ENCODE measurements around the gene SCNM1.

SCNM1 gene

GRCh38 chr1:151145304-151146071, 20.5 kb upstream of the SCNM1 start:
- H3K27ac ChIP-seq = no peak overlapping the region
- no peak for TF ChIP-seq FOXP2 (optimal IDR thresholded peaks at IDR 0.05; ENCODE audit: control extremely low read depth, extremely low read length, insufficient read depth)
- no peak for TF ChIP-seq EZH2 (IDR thresholded peaks at IDR 0.05)
- no peak for TF ChIP-seq POLR2AphosphoS5 (IDR thresholded peaks at IDR 0.05; ENCODE audit: borderline replicate concordance, low read depth, low read length)
- H3K36me3 ChIP-seq (ENCODE audit: insufficient read depth, low read length) = no peaks in the 10 kb centered on the region
- DNase-seq (ENCODE audit: low read depth, low spot score) = no peak
- H3K9ac ChIP-seq (ENCODE audit: insufficient read length) = peak overlapping the region; percentile 87
- H3K4me3 ChIP-seq = peak overlapping the region; percentile 93
- H3K9me3 ChIP-seq (ENCODE audit: low read depth, low read length) = no peaks in the 10 kb centered on the region

- peak overlapping the region; percentile 87 for H3K9ac ChIP-seq (ENCODE audit: insufficient read length)
These were observed 19.9 kb upstream of the SCNM1 start for GRCh38 chr1:151146072-151146411.

GRCh38 chr1:151146412-151147131, 19.4 kb upstream of the SCNM1 start, which contains the start of gene SEMA6C:
TSS of gene SEMA6C (minus strand) at chr1:151146631. CDS start at chr1:151142621, 4,010 bp downstream.
- H3K27ac ChIP-seq = no peak within 1 kb of the TSS
- H3K36me3 ChIP-seq (ENCODE audit: insufficient read depth, low read length) = no peaks in the 10 kb centered on the region
- no peaks in the 10 kb centered on the region for H3K9me3 ChIP-seq (ENCODE audit: low read depth, low read length)
- TF ChIP-seq FOXP2 (optimal IDR thresholded peaks at IDR 0.05; ENCODE audit: control extremely low read depth, extremely low read length, insufficient read depth) = no peak
- TF ChIP-seq POLR2AphosphoS5 (IDR thresholded peaks at IDR 0.05; ENCODE audit: borderline replicate concordance, low read depth, low read length) = peak; percentile 35; the same call in 1 of the 2 replicates
- TF ChIP-seq EZH2 (IDR thresholded peaks at IDR 0.05) = no peak
- DNase-seq (ENCODE audit: low read depth, low spot score) = no peak
- H3K9ac ChIP-seq (ENCODE audit: insufficient read length) = peak within 1 kb of the TSS; percentile 87
- peak within 1 kb of the TSS; percentile 93 for H3K4me3 ChIP-seq

More at GRCh38 chr1:151146072-151146411, 19.9 kb upstream of the SCNM1 start:
- DNase-seq (ENCODE audit: low read depth, low spot score) = no peak
- Histone ChIP-seq H3K9me3 (ENCODE audit: low read depth, low read length) (no peaks in the 10 kb centered on the region), H3K4me3 (peak overlapping the region; percentile 93), H3K27ac (no peak overlapping the region), H3K36me3 (ENCODE audit: insufficient read depth, low read length) (no peaks in the 10 kb centered on the region)
- TF ChIP-seq POLR2AphosphoS5 (IDR thresholded peaks at IDR 0.05; ENCODE audit: borderline replicate concordance, low read depth, low read length) = no peak
- TF ChIP-seq FOXP2 (optimal IDR thresholded peaks at IDR 0.05; ENCODE audit: control extremely low read depth, extremely low read length, insufficient read depth) = no peak
- TF ChIP-seq EZH2 (IDR thresholded peaks at IDR 0.05) = no peak

- peak overlapping the region; percentile 2 for H3K9ac ChIP-seq (ENCODE audit: insufficient read length)
These were observed 18.8 kb upstream of the SCNM1 start for GRCh38 chr1:151147132-151147503.

GRCh38 chr1:151147665-151148064, 18.3 kb upstream of the SCNM1 start:
- no peak for DNase-seq (ENCODE audit: low read depth, low spot score)
- Histone ChIP-seq H3K27ac (no peak overlapping the region), H3K36me3 (ENCODE audit: insufficient read depth, low read length) (no peaks in the 10 kb centered on the region), H3K4me3 (no peak overlapping the region), H3K9ac (ENCODE audit: insufficient read length) (peak overlapping the region; percentile 2), H3K9me3 (ENCODE audit: low read depth, low read length) (no peaks in the 10 kb centered on the region)
- TF ChIP-seq POLR2AphosphoS5 (IDR thresholded peaks at IDR 0.05; ENCODE audit: borderline replicate concordance, low read depth, low read length) = no peak
- no peak for TF ChIP-seq EZH2 (IDR thresholded peaks at IDR 0.05)
- TF ChIP-seq FOXP2 (optimal IDR thresholded peaks at IDR 0.05; ENCODE audit: control extremely low read depth, extremely low read length, insufficient read depth) = no peak

More at GRCh38 chr1:151147132-151147503, 18.8 kb upstream of the SCNM1 start:
- no peaks in the 10 kb centered on the region for H3K36me3 ChIP-seq (ENCODE audit: insufficient read depth, low read length)
- peak overlapping the region; percentile 93 for H3K4me3 ChIP-seq
- H3K27ac ChIP-seq = no peak overlapping the region
- no peak for DNase-seq (ENCODE audit: low read depth, low spot score)
- no peaks in the 10 kb centered on the region for H3K9me3 ChIP-seq (ENCODE audit: low read depth, low read length)
- TF ChIP-seq EZH2 (IDR thresholded peaks at IDR 0.05) (no peak), POLR2AphosphoS5 (IDR thresholded peaks at IDR 0.05; ENCODE audit: borderline replicate concordance, low read depth, low read length) (no peak), FOXP2 (optimal IDR thresholded peaks at IDR 0.05; ENCODE audit: control extremely low read depth, extremely low read length, insufficient read depth) (no peak)

GRCh38 chr1:151156515-151156819, 9.5 kb upstream of the SCNM1 start, which contains the start of gene TNFAIP8L2:
TSS of gene TNFAIP8L2 (plus strand) at chr1:151156649. CDS start at chr1:151158698, 2,049 bp downstream.
- Histone ChIP-seq H3K36me3 (ENCODE audit: insufficient read depth, low read length) (peaks cover 20% of the 10 kb centered on the region; the same call in 1 of the 2 replicates), H3K4me3 (no peak within 1 kb of the TSS), H3K27ac (no peak within 1 kb of the TSS), H3K9ac (ENCODE audit: insufficient read length) (no peak within 1 kb of the TSS), H3K9me3 (ENCODE audit: low read depth, low read length) (no peaks in the 10 kb centered on the region)
- TF ChIP-seq EZH2 (IDR thresholded peaks at IDR 0.05) = no peak
- no peak for TF ChIP-seq FOXP2 (optimal IDR thresholded peaks at IDR 0.05; ENCODE audit: control extremely low read depth, extremely low read length, insufficient read depth)
- no peak for TF ChIP-seq POLR2AphosphoS5 (IDR thresholded peaks at IDR 0.05; ENCODE audit: borderline replicate concordance, low read depth, low read length)
- no peak for DNase-seq (ENCODE audit: low read depth, low spot score)

- Histone ChIP-seq H3K4me3 (no peak overlapping the region), H3K9ac (ENCODE audit: insufficient read length) (no peak overlapping the region), H3K9me3 (ENCODE audit: low read depth, low read length) (no peaks in the 10 kb centered on the region), H3K27ac (no peak overlapping the region), H3K36me3 (ENCODE audit: insufficient read depth, low read length) (peaks cover 25% of the 10 kb centered on the region; the same call in 1 of the 2 replicates)
- no peak for TF ChIP-seq POLR2AphosphoS5 (IDR thresholded peaks at IDR 0.05; ENCODE audit: borderline replicate concordance, low read depth, low read length)
- DNase-seq (ENCODE audit: low read depth, low spot score) = no peak
These were observed 8.8 kb upstream of the SCNM1 start for GRCh38 chr1:151157067-151157531.

- Histone ChIP-seq H3K9ac (ENCODE audit: insufficient read length) (no peak overlapping the region), H3K27ac (no peak overlapping the region), H3K36me3 (ENCODE audit: insufficient read depth, low read length) (peaks cover 25% of the 10 kb centered on the region; the same call in 1 of the 2 replicates), H3K9me3 (ENCODE audit: low read depth, low read length) (no peaks in the 10 kb centered on the region), H3K4me3 (no peak overlapping the region)
- DNase-seq (ENCODE audit: low read depth, low spot score) = no peak
- no peak for TF ChIP-seq EZH2 (IDR thresholded peaks at IDR 0.05)
- TF ChIP-seq FOXP2 (optimal IDR thresholded peaks at IDR 0.05; ENCODE audit: control extremely low read depth, extremely low read length, insufficient read depth) = no peak
- no peak for TF ChIP-seq POLR2AphosphoS5 (IDR thresholded peaks at IDR 0.05; ENCODE audit: borderline replicate concordance, low read depth, low read length)
These were observed 7.6 kb upstream of the SCNM1 start for GRCh38 chr1:151158326-151158725.

All from SK-N-MC (cell line).